Prostate gland (tissue), 2 donors: Measurements from ENCODE around the gene EME2.

Experiments
- CTCF ChIP-seq, 4 experiments: fragments of 200-600 bp in 2 of 4; fragments of 450-650 bp in 2 of 4; sonication (generic) in 2 of 4; IDR thresholded peaks; 1 replicate in 3 of 4; 2 replicates in 1 of 4; pipeline ENCODE4 v1.5.1; 2016 to 2019; ENCODE audit warnings: antibody characterized with exemption in 4 of 4, mild to moderate bottlenecking in 2 of 4, moderate library complexity in 2 of 4
- POLR2A ChIP-seq: fragments of 450-650 bp; IDR thresholded peaks from one replicate; pipeline ENCODE4 v1.6.1; 2016; ENCODE audit warnings: antibody characterized with exemption, mild to moderate bottlenecking

DNA sequence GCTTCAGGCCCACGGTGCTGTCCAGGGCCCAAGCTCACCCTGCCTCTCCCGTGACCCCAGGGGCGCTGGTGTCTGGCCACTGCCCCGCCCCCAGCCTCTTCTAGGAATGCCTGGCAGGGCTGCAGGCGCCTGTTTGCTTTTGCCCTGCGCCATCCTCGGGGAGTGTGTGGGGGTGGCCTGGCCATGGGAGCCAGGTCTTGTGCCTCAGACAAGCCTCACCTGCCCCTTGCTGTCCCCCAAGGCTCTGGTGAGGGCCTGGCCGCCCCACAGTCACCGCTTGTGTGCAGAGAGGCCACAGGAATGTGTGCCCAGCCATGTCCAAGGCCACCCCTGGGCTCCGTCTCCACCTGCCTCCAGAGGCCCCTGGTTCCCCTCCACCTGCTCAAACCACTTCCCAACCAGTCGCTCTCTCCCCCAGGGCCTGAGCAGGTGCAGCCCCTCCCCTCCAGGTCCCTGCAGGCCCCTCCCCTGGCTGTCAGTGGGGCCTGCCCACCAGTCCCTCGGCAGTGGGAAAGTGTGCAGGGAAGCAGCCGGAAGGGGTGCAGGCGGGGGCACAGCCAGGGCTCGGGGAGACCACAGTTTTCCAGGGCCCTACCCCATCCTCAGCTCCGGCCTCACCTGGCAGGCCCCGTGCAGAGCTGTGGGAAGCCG lies 21.7 kb downstream of the EME2 start:
- TF ChIP-seq POLR2A (no peak), CTCF (IDR thresholded peaks at IDR 0.05) (no peak)
